ENCODE results near the gene ZDHHC15.
"Not testable (repeated sequence)": the region's sequence is repeated elsewhere in the genome, so short reads cannot be mapped to it uniquely, and the experiment has no call there.

ZDHHC15 gene

GRCh38 chrX:75522565-75523431, at the start of gene ZDHHC15:
Gene ZDHHC15 (minus strand): TSS chrX:75523037. CDS start chrX:75523024, 13 bp downstream.
- DNase-seq, result no peak

GRCh38 chrX:75560544-75560943, 37.7 kb upstream of the ZDHHC15 start:
- not testable (repeated sequence) for DNase-seq

GRCh38 chrX:75547783-75548182, 24.9 kb upstream of the ZDHHC15 start:
- DNase-seq, result no peak

GRCh38 chrX:75546724-75547511, 24.1 kb upstream of the ZDHHC15 start:
- DNase-seq, result no peak

- DNase-seq, result no peak
Observed at GRCh38 chrX:75544786-75545185, 21.9 kb upstream of the ZDHHC15 start.

- DNase-seq, result no peak
Observed at GRCh38 chrX:75483933-75484332, 38.9 kb downstream of the ZDHHC15 start.

- not testable (repeated sequence) for DNase-seq
Observed at GRCh38 chrX:75461780-75462179, 61.1 kb downstream of the ZDHHC15 start.

- DNase-seq, result no peak
Observed at GRCh38 chrX:75421688-75422230, 101.1 kb downstream of the ZDHHC15 start.

- DNase-seq, result not testable (repeated sequence)
Observed at GRCh38 chrX:75407153-75407552, 115.7 kb downstream of the ZDHHC15 start.

GRCh38 chrX:75390470-75390869, 132.4 kb downstream of the ZDHHC15 start:
- no peak for DNase-seq

GRCh38 chrX:75369721-75370120, 153.1 kb downstream of the ZDHHC15 start:
- DNase-seq, result no peak

GRCh38 chrX:75366861-75367260, 156.0 kb downstream of the ZDHHC15 start:
- no peak for DNase-seq

GRCh38 chrX:75365243-75365975, 157.4 kb downstream of the ZDHHC15 start:
- DNase-seq, result no peak

GRCh38 chrX:75361788-75362187, 161.0 kb downstream of the ZDHHC15 start:
- no peak for DNase-seq

GRCh38 chrX:75348601-75349000, 174.2 kb downstream of the ZDHHC15 start:
- not testable (repeated sequence) for DNase-seq

GRCh38 chrX:75337525-75337924, 185.3 kb downstream of the ZDHHC15 start:
- no peak for DNase-seq

- no peak for DNase-seq
Observed at GRCh38 chrX:75335127-75335458, 187.7 kb downstream of the ZDHHC15 start.

- not testable (repeated sequence) for DNase-seq
Observed at GRCh38 chrX:75334407-75335126, 188.3 kb downstream of the ZDHHC15 start.

GRCh38 chrX:75327607-75328006, 195.2 kb downstream of the ZDHHC15 start:
- no peak for DNase-seq

Data from NCI-H2029 (cell line).